T-helper 22 cell (primary cell): ENCODE measurements around the gene ANKFN1.

ENCODE experiments used
- DNase-seq: peaks from one replicate; pipeline ENCODE4 v3.0.0-alpha.2; 2020; ENCODE audit warnings: low read depth

ANKFN1 gene

DNA sequence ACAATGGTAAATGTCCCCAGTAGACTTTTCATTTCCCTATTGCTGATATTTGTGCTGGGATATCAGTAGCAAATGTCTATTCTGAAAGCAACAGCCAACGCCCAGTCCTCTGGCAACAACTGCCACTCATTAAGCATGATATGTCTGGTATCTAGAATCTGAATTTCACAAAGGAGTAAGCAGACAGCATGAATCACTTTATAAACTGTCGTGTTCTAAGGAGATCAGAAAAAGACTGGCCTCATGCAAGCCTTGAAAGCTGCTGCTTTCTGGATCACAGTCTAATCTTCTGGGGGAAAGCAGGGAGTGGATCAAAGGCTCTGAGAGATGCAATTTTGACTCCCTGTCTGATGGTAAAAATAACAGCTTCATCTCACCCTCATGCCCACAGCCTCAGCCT, 287.1 kb downstream of the ANKFN1 start:
- DNase-seq: no peak

DNA sequence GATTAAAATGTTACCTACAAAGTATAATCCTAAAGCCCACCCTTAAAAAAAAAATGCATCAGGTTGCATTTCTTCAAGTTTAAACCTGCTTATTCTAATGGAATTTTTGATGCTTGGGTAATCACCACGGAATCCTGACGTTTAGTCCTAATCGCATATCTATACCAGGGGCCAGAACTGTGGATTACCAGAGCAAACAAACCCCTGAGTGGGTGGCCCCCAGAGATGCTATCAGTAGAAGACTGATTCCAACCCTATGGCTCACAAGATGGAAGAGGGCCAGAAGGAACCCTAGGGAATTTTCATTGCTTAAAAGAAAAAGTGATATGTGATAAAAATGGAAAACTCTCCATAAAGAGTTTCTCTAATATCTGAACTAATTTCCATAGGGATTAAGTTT, 288.0 kb downstream of the ANKFN1 start:
- DNase-seq: no peak

GRCh38 chr17:56445692-56446411, 292.6 kb downstream of the ANKFN1 start:
- no peak for DNase-seq

DNA sequence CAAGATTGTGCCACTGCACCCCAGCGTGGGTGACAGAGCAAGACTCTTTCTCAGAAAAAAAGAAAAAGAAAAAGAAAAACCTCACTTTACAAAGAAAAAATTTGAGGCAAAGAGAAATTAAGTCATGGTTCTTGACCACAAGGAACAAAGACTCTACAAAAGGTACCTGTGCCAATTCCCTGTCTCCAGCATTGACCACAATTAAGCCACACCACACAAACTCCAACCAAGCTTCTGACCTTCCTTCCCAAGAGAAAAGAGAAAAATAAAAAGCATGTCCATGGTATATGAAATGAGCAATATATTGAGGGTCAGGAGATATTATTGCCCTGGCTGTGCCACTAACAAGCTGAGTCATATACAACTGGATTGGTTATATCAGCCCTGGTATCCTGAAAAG, 293.9 kb downstream of the ANKFN1 start:
- no peak for DNase-seq

DNA sequence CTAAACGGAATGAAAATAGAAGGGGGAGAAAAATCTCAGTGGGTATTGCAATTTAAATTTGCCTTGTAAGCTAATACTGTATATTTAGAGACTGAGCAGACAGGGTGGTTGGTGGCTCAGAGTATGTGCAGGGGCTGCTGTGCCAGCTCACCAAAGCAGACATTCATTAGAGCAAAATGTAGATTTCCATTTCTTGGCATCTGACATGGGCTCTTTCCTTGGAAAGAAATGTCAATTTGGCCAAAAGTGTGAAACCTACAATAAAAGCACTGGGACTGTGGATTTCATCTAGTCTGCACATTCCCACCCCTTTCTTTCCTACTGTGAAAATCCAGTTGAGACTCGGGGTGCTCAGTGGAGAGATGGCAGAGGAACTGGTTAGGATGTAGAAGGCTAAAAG, 295.1 kb downstream of the ANKFN1 start:
- DNase-seq: no peak

DNA sequence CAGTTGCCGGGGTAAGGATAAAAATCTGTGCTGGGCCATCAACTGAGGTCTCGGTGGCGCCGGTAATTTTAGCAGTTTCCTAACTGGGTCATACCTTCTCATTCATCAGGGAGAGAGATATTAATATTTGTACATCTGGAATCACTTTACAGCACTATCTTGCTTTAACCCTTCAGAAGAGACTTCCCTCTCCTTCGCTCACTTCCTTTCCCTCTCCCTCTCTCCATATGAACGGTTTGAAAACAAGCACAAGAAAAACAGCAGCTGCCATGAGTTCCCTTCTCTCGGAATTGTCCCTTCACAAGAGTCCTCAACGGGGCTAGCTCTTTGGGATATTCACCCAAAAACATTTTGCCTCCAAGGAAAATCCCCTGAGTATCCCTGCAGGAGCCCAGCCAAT, 295.9 kb downstream of the ANKFN1 start:
- no peak for DNase-seq

DNA sequence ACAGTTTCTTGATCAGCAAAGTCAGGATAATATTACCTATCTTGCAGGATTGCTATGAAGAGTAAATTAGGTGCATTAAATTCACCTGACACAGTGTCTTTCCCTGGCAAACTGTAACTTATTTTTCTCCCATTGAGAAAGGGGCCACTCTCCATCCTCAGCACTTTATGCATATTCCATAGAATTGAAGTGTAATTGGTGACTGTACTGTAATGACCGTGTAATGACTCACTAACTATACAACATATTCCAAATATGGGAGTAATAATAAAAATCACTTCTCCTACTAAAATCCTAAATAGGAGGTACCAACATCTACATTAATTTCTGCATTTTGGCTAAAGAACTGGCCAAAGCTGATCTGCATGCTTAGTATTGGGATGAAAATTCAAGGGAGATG, 298.4 kb downstream of the ANKFN1 start:
- no peak for DNase-seq

- no peak for DNase-seq
Measured at GRCh38 chr17:56452461-56452860, 299.2 kb downstream of the ANKFN1 start.

DNA sequence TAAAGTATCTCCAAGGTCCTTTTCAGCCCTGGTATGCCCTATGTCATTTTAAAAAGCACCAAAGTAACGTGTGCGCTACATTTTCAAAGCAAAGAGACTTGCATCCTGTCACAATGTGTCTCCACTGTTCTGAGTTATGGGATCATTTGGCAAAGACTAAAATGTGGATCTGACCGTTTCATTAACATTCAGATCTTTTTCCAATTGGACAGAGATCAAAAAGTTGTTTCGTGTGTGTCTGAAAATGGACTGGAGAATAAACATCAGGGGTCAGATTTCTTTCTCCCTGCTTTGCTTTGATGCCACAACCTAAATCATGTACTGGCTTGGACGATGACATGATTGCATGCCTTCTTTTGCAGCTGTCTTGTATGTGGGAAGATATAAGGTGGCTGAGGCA, 304.2 kb downstream of the ANKFN1 start:
- DNase-seq: no peak

DNA sequence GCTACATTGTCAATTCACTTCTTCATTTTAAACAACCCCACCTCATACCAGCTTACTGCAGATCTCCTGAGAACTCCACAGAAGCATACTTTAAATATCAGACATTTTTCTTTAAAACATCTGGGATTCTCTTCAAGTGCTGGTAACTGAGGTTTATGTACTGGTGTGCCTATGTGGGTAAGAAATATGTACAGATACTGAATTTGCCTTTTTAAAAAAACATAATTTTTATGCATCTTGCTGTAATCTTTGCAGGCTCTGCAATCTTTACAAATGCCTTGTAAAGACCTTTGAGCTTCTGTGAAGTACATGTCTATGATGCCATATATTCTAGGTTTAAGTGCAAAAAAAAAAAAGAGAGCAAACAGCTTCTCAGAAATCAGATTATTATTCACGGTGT, 312.6 kb downstream of the ANKFN1 start:
- no peak for DNase-seq

- no peak for DNase-seq
Measured at GRCh38 chr17:56468840-56469239, 315.6 kb downstream of the ANKFN1 start.

DNA sequence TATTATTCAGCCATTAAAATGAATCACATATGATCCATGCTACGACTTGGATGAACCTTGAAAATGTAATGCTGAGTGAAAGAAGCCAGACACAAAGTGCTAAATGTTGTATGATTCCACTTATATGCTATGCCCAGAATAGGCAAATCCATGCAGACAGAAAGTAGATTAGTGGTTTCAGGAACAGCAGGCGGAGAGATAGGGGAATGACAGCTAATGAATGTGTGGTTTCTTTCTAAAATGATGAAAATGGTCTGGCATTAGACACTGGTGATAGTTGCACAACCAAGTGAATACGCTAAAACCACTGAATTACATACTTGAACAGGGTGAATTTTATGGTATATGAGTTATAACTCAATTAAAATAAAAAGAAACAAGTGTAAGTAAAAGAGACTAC, 318.4 kb downstream of the ANKFN1 start:
- no peak for DNase-seq

DNA sequence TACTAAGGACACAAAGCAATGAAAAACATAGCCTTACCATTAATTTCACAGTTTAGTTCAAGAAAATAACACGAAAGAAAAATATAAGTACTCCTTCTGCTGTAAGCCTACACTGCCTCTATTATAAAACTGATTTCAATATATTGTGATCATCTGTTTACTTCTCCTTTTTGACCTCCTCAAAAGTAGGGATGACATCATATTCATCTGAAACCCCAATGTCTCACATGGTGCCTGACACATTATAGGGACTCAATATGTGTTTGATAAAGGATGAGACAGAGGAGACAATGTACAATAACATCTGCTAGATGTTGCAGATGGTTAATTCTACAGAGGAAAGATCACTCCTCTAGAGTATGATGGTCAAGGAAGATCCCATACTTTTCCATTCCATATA, 321.8 kb downstream of the ANKFN1 start:
- DNase-seq: no peak

DNA sequence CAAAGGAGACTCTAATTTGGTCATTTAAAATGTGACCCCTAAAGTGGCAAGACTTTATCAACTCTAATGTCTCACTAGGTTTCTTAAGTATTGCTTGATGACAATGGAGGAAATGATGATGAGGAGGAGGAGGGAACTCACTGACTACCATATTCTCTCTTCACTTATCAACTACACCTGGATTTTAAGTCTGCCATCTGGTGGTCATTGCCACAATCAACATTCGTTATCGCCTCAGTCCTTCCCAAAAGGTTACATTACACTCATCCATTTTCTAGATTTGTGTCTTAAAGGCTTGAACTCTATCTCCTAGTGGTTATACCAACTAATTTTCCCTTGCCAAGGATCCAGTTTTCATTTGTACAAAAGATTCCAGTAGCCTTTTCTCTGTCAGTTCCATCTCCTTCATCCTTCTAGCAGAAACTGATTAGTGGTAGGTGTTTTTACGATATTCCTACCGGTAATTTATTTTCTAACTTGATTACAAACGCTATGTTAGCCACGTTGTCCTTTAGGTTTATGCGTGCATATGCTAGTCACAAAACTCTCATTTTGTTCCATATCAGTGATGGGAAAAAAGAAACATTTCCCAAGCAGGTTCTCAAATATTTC, 325.7 kb downstream of the ANKFN1 start:
- DNase-seq: no peak

DNA sequence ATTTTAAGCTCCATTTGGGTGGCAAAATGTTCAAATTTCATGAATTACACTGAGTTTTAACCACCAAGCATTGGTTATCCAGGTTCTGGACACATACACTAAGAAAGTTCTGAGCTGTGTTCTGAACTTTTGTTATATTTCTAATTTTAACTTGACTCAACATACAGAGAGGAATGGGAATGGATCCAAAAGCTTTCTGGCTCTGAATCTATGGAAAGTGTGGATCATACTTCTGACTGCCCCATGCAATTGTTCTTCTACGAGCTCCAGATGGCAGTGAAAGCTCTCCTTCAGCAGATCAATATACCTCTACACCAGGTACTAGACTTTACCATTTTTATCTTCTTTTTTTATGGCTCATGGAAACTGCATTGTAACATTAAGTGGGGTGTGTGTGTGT, 327.2 kb downstream of the ANKFN1 start:
- DNase-seq: no peak

GRCh38 chr17:56481659-56482058, 328.4 kb downstream of the ANKFN1 start:
- no peak for DNase-seq

- DNase-seq: no peak
Measured at GRCh38 chr17:56482229-56482628, 329.0 kb downstream of the ANKFN1 start.

GRCh38 chr17:56486732-56487131, 333.5 kb downstream of the ANKFN1 start:
- DNase-seq: no peak

DNA sequence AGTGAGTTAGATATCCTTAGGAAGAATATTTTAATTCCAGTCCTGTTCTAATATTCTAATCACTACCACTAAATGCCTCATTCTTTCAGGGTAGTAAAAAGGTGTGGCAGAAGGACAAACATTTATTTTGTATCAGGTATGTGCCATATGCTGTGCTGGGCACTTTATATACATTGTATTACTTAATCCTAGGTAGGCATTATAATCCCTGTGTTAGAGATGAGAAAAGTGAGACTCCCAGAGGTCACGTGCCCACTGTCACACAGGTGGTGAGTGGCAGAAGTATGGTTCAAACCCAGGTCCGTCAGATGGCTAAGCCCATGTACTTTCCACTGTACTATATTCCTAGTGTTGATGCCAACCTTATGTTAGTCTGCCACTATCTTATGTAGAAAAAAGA, 335.5 kb downstream of the ANKFN1 start:
- DNase-seq: no peak

- no peak for DNase-seq
Measured at GRCh38 chr17:56489980-56490379, 336.7 kb downstream of the ANKFN1 start.

DNA sequence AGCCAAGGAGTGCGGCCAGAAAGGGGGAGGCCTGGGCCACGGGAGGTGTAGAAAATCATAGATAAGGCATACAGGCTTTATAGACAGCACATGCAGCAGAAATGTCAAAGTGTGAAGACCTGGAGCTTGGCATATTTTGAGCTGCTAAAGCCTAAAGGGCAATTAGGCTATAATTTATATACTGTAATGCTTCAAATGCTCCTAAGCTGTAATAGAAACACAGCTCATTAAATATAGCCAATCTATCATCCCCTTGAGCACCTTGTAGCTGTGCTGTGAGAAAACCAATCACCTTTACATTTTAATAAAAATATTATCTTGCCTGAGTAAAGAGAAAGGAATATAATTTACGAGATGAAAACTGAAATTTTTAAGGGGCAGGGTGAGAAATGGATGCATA, 342.3 kb downstream of the ANKFN1 start:
- no peak for DNase-seq

GRCh38 chr17:56497132-56497531, 343.9 kb downstream of the ANKFN1 start:
- no peak for DNase-seq

DNA sequence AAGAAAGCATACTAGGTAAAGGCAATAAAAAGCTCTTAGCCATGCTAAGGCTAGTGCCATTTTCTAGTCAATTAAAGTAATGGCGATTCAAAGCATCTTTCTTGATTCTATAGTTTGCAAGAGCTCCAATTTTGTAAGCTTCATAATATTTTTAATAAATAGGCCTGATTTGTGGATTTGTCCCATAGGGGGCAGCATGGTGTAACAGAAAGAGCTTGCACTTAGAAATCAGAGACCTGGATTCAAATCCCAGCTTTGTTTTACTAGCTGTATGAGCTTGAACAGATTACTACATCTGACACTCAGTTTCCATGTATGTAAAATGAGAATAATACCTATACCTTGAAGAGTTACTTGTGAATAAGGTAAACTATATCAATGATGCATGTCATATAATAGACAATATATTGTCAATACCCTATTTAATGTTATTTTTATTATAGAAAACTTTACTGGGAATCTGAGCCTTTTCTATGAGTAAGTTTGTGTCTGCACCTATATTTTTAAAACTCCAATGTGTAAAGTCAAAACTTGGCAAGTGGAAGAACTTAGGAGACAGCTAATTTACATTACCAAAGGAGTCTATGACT, 346.6 kb downstream of the ANKFN1 start:
- DNase-seq: no peak
